Measurements from ENCODE around the gene ARL5C. TPM values are rescaled to one million over a fixed set of nuclear protein-coding genes. Genes with fewer than 3 reads are reported as not detected.
"Not testable (repeated sequence)": the region's sequence is repeated elsewhere in the genome, so short reads cannot be mapped to it uniquely, and the experiment has no call there.

ARL5C gene
- total RNA-seq, 2 donors from 2014 or later: not detected

DNA sequence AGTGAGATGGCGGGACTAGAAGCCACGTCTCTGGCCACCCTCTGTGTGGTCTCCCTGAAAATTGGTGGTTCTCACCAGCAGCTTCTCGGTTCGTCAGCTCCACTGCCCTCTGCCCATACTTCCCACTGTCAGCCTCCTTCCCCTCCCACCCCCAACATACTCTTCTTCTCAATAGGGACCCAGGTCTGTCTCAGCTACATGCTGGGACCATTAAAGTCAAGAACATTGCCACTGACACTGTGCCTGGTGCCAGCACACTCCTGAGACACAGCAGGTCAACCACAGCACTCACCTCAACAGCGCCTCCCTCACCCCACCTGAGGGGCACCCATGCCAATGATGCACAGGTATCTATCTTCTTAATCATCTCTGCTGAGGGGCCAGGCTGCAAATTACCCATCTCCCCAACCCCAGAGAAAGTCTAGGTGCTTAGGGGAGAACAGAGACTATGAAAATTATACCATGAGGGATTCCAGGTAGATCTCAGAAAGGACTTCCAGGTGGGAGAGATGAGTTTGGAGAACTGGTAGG, 15.8 kb downstream of the ARL5C start:
- intact Hi-C loops (cut with DNase I): loop anchor here (5.0 to 10.0 kb wide), 3 partner anchors 83 to 168 kb away; no protein-coding TSS in a partner anchor

GRCh38 chr17:39147221-39148185, 18.5 kb downstream of the ARL5C start:
- intact Hi-C loops (cut with DNase I): loop anchor here in 1 of 2 donors (1.0 kb wide), 1 partner anchor 29 kb away; no protein-coding TSS in a partner anchor
- DNase-seq (ENCODE audit: low spot score): no peak

More for the DNA sequence above, 15.8 kb downstream of the ARL5C start:
- DNase-seq (ENCODE audit: low spot score): no peak

DNA sequence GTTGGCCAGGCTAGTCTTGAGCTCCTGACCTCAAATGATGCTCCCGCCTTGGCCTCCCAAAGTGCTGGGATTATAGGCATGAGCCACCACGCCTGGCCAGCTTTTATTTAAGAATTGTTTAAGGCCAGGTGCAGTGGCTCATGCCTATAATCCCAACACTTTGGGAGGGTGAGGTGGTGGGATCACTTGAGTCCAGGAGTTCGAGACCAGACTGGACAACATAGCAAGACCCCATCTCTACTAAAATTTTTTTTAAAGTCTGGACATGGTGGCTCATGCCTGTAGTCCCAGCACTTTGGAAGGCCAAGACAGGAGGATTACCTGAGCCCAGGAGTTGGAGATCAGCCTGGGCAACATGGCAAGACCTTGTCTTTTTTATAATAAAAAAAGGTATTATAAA, 19.7 kb downstream of the ARL5C start:
- no peak for DNase-seq (ENCODE audit: low spot score)

DNA sequence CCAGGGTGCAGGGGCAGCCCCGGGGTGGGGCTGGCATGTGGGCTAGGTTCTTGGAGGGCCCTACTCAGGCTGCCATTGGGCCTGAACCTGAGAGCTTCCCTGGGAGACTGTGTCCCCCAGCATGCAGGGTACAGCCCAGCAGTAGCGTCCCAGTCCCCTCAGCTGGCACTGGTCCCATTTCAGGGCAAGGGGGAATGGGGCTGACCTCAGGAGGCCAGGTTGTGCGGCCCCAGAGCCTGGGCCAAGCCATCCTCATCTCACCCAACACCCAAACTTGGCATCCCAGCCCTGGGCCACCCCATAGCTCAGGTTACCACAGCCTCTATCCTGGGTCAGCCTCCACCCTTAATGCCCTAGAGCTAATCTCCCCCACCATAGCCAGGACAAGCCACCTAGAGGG, 20.8 kb downstream of the ARL5C start:
- intact Hi-C loops (cut with DNase I): no loop called here
- no peak for DNase-seq (ENCODE audit: low spot score)

More for the DNA sequence above, 19.7 kb downstream of the ARL5C start:
- intact Hi-C loops (cut with DNase I): no loop called here

- intact Hi-C loops (cut with DNase I): no loop called here
- peak; percentile 96 for DNase-seq (ENCODE audit: low spot score)
Observed at GRCh38 chr17:39144416-39144840, 21.5 kb downstream of the ARL5C start.

GRCh38 chr17:39143552-39144093, 22.3 kb downstream of the ARL5C start:
- DNase-seq (ENCODE audit: low spot score): peak; percentile 89
- intact Hi-C loops (cut with DNase I): no loop called here

DNA sequence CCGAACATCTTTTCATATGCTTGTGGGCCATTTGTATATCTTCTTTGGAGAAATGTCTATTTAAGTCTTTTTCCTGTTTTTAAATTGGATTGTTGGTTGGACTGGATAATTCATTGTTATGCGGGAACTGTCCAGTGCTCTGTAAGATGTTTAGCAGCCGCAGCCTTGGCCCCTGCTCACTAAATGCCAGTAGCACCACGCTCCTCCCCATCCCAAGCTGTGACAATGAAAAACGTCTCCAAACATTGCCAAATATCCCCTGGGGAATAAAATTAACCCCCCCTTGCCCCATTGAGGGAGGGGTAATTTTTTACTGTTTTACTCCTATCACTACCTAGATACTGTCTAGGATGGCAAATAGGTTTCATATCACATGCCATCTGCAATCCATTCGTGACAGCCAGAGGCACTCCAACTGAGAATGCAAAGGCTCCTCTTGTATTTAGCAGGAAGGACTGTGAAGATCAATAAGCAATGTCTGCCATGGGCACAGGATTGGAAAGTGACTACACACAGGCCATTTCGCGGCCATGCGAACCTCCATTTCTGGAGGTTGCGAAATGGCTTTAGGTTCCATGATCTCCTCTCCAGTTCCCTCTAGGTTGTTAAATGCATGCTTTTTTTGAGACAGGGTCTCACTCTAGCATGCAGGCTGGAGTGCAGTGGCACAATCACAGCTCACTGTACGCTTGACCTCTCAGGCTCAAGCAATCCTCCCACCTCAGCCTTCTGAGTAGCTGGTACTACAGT, 23.9 kb downstream of the ARL5C start:
- intact Hi-C loops (cut with DNase I): no loop called here
- DNase-seq (ENCODE audit: low spot score): no peak

DNA sequence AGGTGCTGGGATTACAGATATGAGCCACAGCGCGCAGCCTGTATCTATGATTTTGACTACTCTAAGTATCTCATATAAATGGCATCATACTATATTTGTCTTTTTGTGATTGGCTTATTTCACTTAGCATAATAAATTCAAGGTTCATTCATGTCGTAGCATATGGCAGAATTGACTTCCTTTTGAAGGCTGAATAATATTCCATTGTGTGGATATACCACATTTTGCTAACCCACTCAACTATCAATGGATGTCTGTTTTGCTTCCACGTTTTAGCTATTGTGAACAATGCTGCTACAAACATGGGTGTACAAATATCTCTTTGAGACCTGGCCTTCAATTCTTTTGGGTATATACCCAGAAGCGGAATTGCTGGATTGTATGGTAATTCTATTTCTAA, 24.7 kb downstream of the ARL5C start:
- DNase-seq (ENCODE audit: low spot score): no peak
- intact Hi-C loops (cut with DNase I): no loop called here

DNA sequence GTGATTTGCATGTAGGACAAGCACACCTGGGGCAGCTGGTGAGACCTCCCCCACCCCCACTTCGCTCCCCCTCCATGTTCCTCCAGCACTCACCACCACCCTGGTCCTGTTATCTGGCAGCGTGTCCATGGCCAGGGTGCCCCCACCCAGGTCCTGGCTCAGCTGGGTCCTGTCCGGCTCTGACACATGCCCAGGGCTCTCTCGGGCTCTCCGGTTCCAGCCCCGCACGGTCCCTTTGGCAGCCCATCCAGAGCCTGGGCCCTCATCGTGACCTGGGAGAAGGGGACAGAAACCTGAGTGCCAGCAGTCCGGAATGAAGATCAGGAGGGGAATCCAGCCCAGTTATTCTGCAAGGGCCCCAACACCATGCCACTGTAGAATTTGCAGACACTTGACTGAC, 26.4 kb downstream of the ARL5C start:
- intact Hi-C loops (cut with DNase I): no loop called here
- no peak for DNase-seq (ENCODE audit: low spot score)

DNA sequence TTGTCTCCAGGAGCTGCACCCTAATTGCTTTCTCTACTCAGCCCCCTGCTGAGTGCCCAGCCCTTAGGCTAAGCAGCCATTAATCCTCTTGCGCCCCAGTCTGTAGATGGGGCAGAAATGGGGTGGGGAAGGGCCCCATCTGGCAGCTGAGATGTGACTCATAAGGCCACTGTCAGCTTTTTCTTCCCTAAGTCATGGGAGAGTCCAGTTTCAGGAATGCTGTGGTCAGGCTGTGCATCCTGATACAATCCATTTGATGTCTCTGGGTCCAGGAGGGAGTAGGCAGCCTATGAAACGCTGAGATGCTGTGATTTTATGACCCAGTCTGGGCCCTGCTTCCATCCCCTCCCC, 26.8 kb downstream of the ARL5C start:
- intact Hi-C loops (cut with DNase I): no loop called here
- DNase-seq (ENCODE audit: low spot score): no peak

GRCh38 chr17:39138431-39139160, 27.4 kb downstream of the ARL5C start:
- intact Hi-C loops (cut with DNase I): no loop called here
- DNase-seq (ENCODE audit: low spot score): no peak

DNA sequence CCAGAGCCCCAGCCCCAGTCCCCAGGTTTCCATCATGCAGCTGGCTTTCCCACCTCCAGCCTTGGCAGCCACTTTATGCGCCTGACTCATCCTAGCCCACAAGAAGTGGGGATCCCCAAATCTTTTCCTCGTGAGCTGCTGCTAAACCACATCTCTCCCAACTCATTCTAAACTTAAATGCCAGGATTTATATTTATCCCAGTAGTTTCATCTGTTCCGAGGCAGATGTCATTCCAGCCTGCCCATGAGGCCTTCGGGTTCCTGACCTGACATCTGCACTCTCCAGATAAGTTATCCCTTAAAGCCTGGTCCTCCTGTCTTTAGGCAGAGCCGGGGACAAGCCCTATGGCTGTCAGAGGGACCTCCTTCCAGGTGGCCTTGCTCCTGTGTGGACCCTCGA, 31.1 kb downstream of the ARL5C start:
- no peak for DNase-seq (ENCODE audit: low spot score)
- intact Hi-C loops (cut with DNase I): no loop called here

GRCh38 chr17:39132192-39132610, 33.8 kb downstream of the ARL5C start:
- no peak for DNase-seq (ENCODE audit: low spot score)
- intact Hi-C loops (cut with DNase I): no loop called here

- DNase-seq (ENCODE audit: low spot score): no peak
- intact Hi-C loops (cut with DNase I): no loop called here
Observed at GRCh38 chr17:39131616-39132015, 34.3 kb downstream of the ARL5C start.

DNA sequence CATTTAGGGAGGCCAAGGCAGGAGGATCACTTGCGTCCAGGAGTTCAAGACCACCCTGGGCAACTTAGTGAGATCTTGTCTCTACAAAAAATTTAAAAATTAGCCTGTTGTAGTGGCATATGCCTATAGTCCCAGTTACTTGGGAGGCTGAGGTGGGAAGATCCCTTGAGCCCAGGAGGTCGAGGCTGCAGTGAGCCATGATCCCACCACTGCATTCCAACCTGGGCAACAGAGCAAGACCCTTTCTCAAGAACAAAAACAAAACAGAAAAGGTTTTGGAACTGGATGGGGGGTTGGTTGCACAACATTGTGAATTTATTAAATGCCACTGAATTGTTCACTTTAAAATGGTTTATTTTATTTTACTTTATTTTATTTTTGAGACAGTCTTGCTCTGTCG, 35.8 kb downstream of the ARL5C start:
- intact Hi-C loops (cut with DNase I): no loop called here
- DNase-seq (ENCODE audit: low spot score): no peak

DNA sequence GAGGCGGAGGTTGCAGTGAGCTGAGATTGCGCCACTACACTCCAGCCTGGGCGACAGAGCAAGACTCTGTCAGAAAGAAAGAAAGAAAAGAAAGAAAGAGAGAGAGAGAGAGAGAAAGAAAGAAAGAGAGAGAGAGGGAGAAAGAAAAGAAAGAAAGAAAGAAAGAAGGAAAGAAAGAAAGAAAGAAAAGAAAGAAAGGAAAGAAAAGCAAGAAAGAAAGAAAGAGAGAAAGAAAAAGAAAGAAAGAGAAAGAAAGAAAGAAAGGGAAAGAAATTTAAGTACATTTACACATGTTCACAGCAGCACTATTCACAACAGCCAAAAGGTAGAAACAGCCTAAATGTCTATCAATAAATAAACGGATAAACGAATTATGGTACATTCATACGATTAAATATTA, 36.4 kb downstream of the ARL5C start:
- DNase-seq (ENCODE audit: low spot score); intact Hi-C loops (cut with DNase I): not testable (repeated sequence)

DNA sequence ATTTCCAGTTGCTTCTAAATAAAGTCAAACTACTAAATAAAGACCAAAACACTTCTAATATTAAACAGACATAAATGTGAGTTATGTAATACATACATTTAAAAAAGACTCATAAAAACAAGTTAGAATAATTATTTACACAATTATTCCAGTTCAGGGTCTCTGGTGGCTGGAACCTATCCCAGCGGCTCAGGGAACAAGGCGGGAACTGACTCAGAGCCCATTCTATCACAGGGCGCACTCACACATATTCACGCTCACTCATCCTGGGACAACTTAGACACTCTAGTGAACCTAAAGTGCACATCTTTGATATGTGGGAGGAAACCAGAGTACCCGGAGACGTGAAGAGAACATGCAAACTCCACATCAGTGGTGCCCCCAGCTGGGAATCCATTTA, 39.5 kb downstream of the ARL5C start:
- intact Hi-C loops (cut with DNase I): no loop called here
- no peak for DNase-seq (ENCODE audit: low spot score)

DNA sequence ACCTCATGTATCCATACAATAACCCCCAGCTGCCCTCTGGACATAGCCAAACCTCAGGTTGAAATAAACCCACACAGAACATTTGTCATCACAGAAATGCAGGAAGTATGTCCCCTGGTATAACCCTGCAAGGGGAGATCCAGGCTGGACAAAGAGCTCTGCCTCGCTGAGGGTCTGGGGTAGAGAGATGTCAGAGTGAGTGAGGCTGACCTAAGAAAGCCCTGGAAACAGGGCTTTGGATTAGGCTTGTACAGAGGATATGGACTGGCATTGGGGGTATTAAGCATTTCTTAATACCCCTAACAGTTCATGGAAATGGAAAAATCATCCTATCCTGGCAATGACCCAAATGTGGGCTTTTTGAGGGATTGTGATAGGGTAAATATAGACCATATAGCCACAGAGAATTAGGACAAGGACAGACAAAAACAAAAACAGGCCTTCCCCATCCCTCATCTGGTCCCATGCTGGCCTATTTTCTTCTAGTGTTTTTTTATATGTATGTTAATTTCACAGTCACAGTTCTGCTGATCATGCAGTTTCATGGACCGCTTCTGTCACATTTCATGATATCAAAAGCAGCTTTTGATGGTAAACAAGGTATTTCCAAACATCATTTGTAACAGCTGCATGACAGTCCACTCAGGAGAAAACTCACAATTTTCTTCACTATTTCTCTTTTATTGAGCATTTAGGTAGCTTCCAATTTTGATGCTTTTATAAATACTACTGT, 40.7 kb downstream of the ARL5C start:
- intact Hi-C loops (cut with DNase I): no loop called here
- DNase-seq (ENCODE audit: low spot score): no peak

Data from posterior vena cava (tissue), 2 donors.